ENCODE results near the gene NOCT.

Gene NOCT

DNA sequence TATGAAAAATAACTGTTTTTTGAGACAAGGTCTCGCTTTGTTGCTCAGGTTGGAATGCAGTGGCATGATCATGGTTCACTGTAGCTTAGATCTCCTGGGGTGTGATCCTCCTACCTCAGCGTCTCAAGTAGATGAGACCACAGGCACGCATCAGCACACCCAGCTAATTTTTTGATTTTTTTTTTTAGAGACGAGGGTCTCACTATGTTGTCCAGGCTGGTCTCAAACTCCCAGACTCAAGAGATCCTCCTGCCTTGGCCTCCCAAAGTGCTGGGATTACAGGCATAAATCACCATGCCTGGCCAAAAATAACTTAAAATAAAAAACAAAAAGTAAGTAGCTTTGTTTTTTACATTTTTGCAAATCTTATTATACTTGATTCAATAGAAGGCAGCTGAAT lies 63.3 kb downstream of the NOCT start:
- TF ChIP-seq, protein P1, sequence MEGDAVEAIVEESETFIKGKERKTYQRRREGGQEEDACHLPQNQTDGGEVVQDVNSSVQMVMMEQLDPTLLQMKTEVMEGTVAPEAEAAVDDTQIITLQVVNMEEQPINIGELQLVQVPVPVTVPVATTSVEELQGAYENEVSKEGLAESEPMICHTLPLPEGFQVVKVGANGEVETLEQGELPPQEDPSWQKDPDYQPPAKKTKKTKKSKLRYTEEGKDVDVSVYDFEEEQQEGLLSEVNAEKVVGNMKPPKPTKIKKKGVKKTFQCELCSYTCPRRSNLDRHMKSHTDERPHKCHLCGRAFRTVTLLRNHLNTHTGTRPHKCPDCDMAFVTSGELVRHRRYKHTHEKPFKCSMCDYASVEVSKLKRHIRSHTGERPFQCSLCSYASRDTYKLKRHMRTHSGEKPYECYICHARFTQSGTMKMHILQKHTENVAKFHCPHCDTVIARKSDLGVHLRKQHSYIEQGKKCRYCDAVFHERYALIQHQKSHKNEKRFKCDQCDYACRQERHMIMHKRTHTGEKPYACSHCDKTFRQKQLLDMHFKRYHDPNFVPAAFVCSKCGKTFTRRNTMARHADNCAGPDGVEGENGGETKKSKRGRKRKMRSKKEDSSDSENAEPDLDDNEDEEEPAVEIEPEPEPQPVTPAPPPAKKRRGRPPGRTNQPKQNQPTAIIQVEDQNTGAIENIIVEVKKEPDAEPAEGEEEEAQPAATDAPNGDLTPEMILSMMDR (IDR thresholded peaks at IDR 0.05) = no peak

DNA sequence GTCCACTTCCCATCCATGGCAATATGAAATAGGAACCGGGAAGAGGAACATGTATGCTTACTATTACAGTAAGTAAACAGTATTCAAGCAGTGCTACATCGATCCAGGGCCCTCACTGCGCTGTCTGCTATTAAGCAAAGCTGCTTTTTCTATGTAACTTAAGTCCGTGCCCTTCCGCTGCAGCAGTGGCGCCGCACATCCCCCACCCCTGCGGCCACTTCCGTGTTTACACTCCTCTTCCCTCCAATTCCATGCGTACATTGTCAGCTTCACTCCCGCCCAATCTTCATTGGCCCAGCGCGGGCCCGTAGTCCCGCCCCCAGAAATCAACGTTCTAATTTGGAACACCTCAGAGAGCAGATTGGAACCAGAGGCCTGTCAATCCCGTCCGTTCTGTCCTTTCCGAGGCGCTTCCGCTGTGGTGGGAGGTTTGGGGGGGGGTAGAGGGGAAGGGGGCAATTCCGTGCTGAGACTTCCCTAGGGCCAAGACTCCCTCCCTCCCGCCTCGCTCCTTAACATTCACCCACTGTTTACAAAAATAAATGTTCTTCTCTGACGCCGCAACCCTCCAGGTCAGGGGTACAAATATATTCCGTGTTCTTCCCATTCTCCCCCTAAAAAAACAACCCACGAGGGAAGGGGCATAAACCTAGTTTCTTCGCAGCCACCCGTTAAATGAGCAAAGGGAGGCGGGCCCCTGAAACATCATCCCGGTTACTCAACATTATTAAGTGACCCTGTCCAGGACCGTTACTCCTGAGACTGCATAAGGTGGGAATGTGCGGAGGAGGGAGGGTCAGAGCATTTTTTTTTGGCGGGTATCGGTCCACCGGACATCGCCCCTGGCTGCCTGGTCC lies 67.4 kb downstream of the NOCT start:
- TF ChIP-seq, protein P1 (IDR thresholded peaks at IDR 0.05) = no peak

DNA sequence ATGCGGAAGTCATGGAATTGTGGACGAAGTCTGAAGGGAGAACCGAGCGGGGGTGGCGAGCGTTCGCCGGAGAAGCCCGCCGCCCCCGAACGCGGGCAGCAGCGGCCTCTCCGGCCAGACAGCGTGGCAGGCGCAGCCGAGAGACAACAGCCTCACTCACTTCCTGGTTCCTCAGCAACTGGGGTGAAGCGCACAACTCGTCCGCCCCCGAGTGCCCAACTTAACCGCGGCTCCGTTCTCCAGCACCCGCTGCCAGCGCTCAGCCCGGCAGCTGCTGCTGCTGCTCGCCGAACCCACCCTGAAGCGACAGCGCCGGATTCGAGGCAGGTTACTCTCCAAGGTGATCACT lies 68.0 kb downstream of the NOCT start:
- TF ChIP-seq, protein P1 (IDR thresholded peaks at IDR 0.05) = no peak

DNA sequence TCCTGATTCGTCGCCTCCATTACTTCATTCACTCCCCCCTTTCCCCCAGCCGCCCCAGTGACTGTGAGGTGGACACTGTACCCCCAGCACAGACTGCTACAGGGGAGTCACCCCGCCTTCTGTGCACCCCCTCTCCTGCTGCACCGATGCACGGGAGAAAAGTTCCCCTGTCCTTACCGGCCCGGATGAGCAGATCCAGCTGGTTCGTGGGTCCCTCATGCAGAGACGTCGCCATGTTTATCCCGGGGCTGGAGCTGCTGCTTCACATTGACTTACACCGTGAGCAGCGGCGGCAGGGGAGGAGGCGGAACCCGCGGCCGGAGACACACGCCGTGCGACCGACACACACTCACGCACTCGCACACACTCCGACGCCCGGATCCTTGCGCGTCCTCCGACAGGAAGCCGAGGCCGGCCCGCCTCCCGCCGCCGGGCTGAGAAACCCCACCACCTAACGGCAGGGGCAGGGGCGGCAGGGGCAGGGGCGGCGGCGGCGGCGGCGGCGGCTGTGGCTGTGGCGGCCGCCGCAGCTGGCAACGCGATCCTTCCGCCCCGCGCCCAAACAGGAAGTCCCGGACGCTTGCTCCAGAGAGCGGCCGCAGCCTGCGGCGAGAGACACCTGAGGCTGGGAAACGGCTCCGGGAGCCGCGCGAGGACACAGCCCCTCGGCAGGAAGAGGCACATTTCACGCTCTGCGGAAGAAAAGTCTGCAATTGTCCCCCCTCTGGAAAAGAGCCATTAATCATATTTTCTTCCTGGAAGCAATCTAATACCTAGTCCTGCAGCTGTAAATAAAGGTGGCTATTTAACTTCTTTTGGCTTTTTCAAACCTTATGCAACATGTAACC lies 68.6 kb downstream of the NOCT start:
- TF ChIP-seq, protein P1 (IDR thresholded peaks at IDR 0.05) = peak; percentile 11; the same call in 1 of the 2 replicates

DNA sequence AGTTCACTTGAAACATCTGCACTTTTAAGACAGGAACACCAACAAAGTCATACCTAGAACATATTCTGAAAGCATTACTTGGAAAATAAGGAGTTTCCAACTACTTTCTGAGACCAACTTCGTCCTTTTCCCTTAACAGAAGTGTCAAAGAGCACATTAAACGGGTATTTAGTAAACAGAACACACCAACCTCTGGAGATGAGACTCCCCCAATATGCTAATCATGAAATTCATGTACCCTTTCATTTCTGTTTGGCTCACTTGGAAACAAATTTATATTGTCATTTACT lies 69.2 kb downstream of the NOCT start:
- TF ChIP-seq, protein P1 (IDR thresholded peaks at IDR 0.05) = no peak

DNA sequence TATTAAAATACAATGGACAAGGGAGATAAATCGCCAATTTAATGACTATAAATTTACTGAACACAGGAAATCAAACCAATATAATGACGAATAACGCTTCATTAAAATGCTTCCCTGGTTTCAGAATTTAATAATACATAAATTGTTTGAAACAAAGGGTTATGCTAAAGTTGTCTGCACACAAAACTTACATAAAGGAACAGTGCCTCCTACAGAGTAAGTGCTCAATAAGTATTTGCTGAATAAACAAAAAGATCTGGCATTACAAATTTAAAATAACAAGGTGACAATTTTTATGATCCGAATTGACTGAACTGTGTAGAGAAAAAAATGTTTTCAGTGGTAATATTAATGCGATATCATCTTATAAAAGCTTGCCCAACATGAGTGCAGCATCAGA lies 69.6 kb downstream of the NOCT start:
- TF ChIP-seq, protein P1 (IDR thresholded peaks at IDR 0.05) = peak; percentile 54

DNA sequence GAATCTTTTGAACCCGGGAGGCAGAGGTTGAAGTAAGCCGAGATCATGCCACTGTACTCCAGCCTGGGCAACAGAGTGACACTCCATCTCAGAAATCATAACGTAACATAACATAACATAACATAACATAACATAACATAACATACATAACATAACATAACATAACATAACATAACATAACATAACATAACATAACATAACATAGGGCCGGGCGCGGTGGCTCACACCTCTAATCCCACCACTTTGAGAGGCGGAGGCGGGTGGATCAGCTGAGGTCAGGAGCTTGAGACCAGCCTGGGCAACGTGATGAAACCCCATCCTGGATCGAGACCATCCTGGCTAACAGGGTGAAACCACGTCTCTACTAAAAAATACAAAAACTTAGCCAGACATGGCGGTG lies 76.7 kb downstream of the NOCT start:
- TF ChIP-seq, protein P1 (IDR thresholded peaks at IDR 0.05) = no peak

All from LNCAP (cell line).